Right ventricle myocardium superior (tissue), 1 donor: ENCODE data around the gene BLVRA. TPM values are rescaled to one million over a fixed set of nuclear protein-coding genes. Genes with fewer than 3 reads are reported as not detected.
"Not testable (repeated sequence)": the region's sequence is repeated elsewhere in the genome, so short reads cannot be mapped to it uniquely, and the experiment has no call there.

Source experiments
- ATAC-seq: fragments of 200-7000 bp; cut with Tn5 transposase; one replicate; pipeline ENCODE4 v1.9.1; 2020; ENCODE audit warnings: mild to moderate bottlenecking; ENCODE audit not compliant: poor library complexity
- DNase-seq: peaks from one replicate; pipeline ENCODE4 v3.0.0-alpha.2; 2020
- intact Hi-C: fragments of 100-400 bp; cut with DNase I; formaldehyde crosslinking; loops from one replicate; pipeline ENCODE4 v1.11.2; 2022
- total RNA-seq: library from RNA; stranded (reverse); fragmentation: NEBNext Ultra II Directional; extraction: Animal tissue kit (Norgen Biotek cat#: 25700); gene quantifications from one replicate; pipeline ENCODE4 v1.2.1, GENCODE V29; 2021
- donor health status: DM: no; HTN: yes; CAD: no; lungs with severe emphysema.

Gene BLVRA
- total RNA-seq, 1 donor from 2014 or later, result 51.5 TPM

GRCh38 chr7:43784585-43785087, 26.2 kb downstream of the BLVRA start:
- ATAC-seq, DNase-seq, intact Hi-C loops: not testable (repeated sequence)

GRCh38 chr7:43785420-43785819, 26.9 kb downstream of the BLVRA start:
- DNase-seq (no peak), ATAC-seq (no peak)
- intact Hi-C loops, result no loop called here

- DNase-seq, result no peak
- intact Hi-C loops, result no loop called here
- ATAC-seq, result no peak
These were observed 29.3 kb downstream of the BLVRA start for GRCh38 chr7:43787771-43788170.

- DNase-seq (no peak), ATAC-seq (no peak)
- intact Hi-C loops, result no loop called here
These were observed 31.5 kb downstream of the BLVRA start for GRCh38 chr7:43790006-43790405.

GRCh38 chr7:43790834-43791233, 32.4 kb downstream of the BLVRA start:
- no peak for ATAC-seq
- intact Hi-C loops, result no loop called here

GRCh38 chr7:43791665-43792064, 33.2 kb downstream of the BLVRA start:
- intact Hi-C loops, result no loop called here
- DNase-seq (no peak), ATAC-seq (no peak)

More at GRCh38 chr7:43790834-43791233, 32.4 kb downstream of the BLVRA start:
- no peak for DNase-seq

- intact Hi-C loops, result no loop called here
- DNase-seq (no peak), ATAC-seq (no peak)
These were observed 34.1 kb downstream of the BLVRA start for GRCh38 chr7:43792471-43793150.

- intact Hi-C loops, result no loop called here
- no peak for ATAC-seq
These were observed 41.1 kb downstream of the BLVRA start for GRCh38 chr7:43799605-43800004.

GRCh38 chr7:43803865-43804264, 45.4 kb downstream of the BLVRA start:
- no peak for DNase-seq
- intact Hi-C loops, result no loop called here
- no peak for ATAC-seq

More at GRCh38 chr7:43799605-43800004, 41.1 kb downstream of the BLVRA start:
- DNase-seq, result no peak

- intact Hi-C loops, result no loop called here
- no peak for ATAC-seq
- DNase-seq, result no peak
These were observed 49.9 kb downstream of the BLVRA start for GRCh38 chr7:43808410-43808809.

- intact Hi-C loops, ATAC-seq, DNase-seq: not testable (repeated sequence)
These were observed 51.9 kb downstream of the BLVRA start for GRCh38 chr7:43810195-43810941.

- intact Hi-C loops, result no loop called here
- DNase-seq, result no peak
- ATAC-seq, result no peak
These were observed 56.9 kb downstream of the BLVRA start for GRCh38 chr7:43815373-43815772.

- ATAC-seq, DNase-seq, intact Hi-C loops: not testable (repeated sequence)
These were observed 57.7 kb downstream of the BLVRA start for GRCh38 chr7:43816046-43816797.

GRCh38 chr7:43823425-43823824, 64.9 kb downstream of the BLVRA start:
- ATAC-seq, intact Hi-C loops: not testable (repeated sequence)

GRCh38 chr7:43823941-43824340, 65.5 kb downstream of the BLVRA start:
- DNase-seq, result no peak
- no peak for ATAC-seq
- intact Hi-C loops, result no loop called here

More at GRCh38 chr7:43823425-43823824, 64.9 kb downstream of the BLVRA start:
- not testable (repeated sequence) for DNase-seq

- DNase-seq, ATAC-seq, intact Hi-C loops: not testable (repeated sequence)
These were observed 66.0 kb downstream of the BLVRA start for GRCh38 chr7:43824513-43824912.

- intact Hi-C loops, result no loop called here
- DNase-seq (no peak), ATAC-seq (no peak)
These were observed 66.5 kb downstream of the BLVRA start for GRCh38 chr7:43824963-43825362.

- intact Hi-C loops, result no loop called here
- ATAC-seq, result no peak
These were observed 66.9 kb downstream of the BLVRA start for GRCh38 chr7:43825391-43825808.

GRCh38 chr7:43830917-43831316, 72.4 kb downstream of the BLVRA start:
- not testable (repeated sequence) for DNase-seq, ATAC-seq
- intact Hi-C loops, result loop anchor here (10.0 kb wide), 1 partner anchor 246 kb away; the partner anchor contains the start of gene STK17A

More at GRCh38 chr7:43825391-43825808, 66.9 kb downstream of the BLVRA start:
- DNase-seq, result no peak
